Esophagus squamous epithelium (tissue), 4 donors: Measurements from ENCODE around the gene PRDX5.
"Not testable (repeated sequence)": the region's sequence is repeated elsewhere in the genome, so short reads cannot be mapped to it uniquely, and the experiment has no call there.

Experiments used
- CTCF ChIP-seq, 6 experiments: fragments of 450-650 bp in 4 of 6; fragments of 200-600 bp in 2 of 6; sonication (generic) in 2 of 6; IDR thresholded peaks; one replicate each; pipeline ENCODE4 v1.5.1; 2016 to 2019; ENCODE audit warnings: antibody characterized with exemption in 6 of 6, mild to moderate bottlenecking in 4 of 6, moderate library complexity in 4 of 6
- POLR2A ChIP-seq, 4 donors: fragments of 450-650 bp; IDR thresholded peaks; one replicate each; pipeline ENCODE4 v1.6.1; 2017; ENCODE audit warnings: antibody characterized with exemption in 4 of 4, mild to moderate bottlenecking in 4 of 4, moderate library complexity in 3 of 4

- TF ChIP-seq CTCF, POLR2A (IDR thresholded peaks at IDR 0.05): not testable (repeated sequence)
Observed at GRCh38 chr11:64323984-64324383, 6.1 kb downstream of the PRDX5 start.
